WTC11 (cell line): Measurements from ENCODE around the gene CAMK2D. TPM values are rescaled to one million over a fixed set of nuclear protein-coding genes. Genes with fewer than 3 reads are reported as not detected.

Experiments
- ATAC-seq: fragments of 200-7000 bp; cut with Tn5 transposase; 2 replicates; pipeline ENCODE4 v1.10.0; 2021; ENCODE audit warnings: mild to moderate bottlenecking, moderate library complexity
- CTCF ChIA-PET: fragments of 300-600 bp; sonication (Branson Sonifier 250); formaldehyde crosslinking; loops from one replicate; lab custom pipeline; 2021; ENCODE audit warnings: antibody characterized with exemption; lab: Charles Lee
- POLR2A ChIA-PET: fragments of 350-600 bp; sonication (Branson Sonifier 250); formaldehyde crosslinking; loops from one replicate; lab custom pipeline; 2021; ENCODE audit warnings: antibody characterized with exemption; lab: Charles Lee
- DNase-seq: peaks from one replicate; pipeline ENCODE4 v3.0.0; 2021; ENCODE audit warnings: low spot score
- H3K27ac Mint-ChIP-seq: 2 replicates; pipeline ENCODE4 v1.8.0; 2021; ENCODE audit warnings: mixed read lengths
- H3K27me3 Mint-ChIP-seq: 2 replicates; pipeline ENCODE4 v1.8.0; 2021; ENCODE audit warnings: low read depth, mild to moderate bottlenecking, moderate library complexity, mixed read lengths
- H3K36me3 Mint-ChIP-seq: 2 replicates; pipeline ENCODE4 v1.8.0; 2021; ENCODE audit warnings: mixed read lengths
- H3K4me1 Mint-ChIP-seq: 2 replicates; pipeline ENCODE4 v1.8.0; 2022; ENCODE audit warnings: mixed read lengths
- H3K4me3 Mint-ChIP-seq: 2 replicates; pipeline ENCODE4 v1.8.0; 2021; ENCODE audit warnings: mild to moderate bottlenecking, moderate library complexity, mixed read lengths
- H3K9me3 Mint-ChIP-seq: 2 replicates; pipeline ENCODE4 v1.8.0; 2021; ENCODE audit warnings: mixed read lengths
- AFF4 ChIP-seq: sonication (generic); formaldehyde crosslinking; IDR thresholded peaks from 2 replicates; pipeline ENCODE4 v1.8.1; 2023; ENCODE audit warnings: mild to moderate bottlenecking, missing genetic modification reagents, borderline replicate concordance
- E2F4 ChIP-seq: sonication (generic); formaldehyde crosslinking; IDR thresholded peaks from 2 replicates; pipeline ENCODE4 v1.8.1; 2022; ENCODE audit warnings: low read depth, mild to moderate bottlenecking, moderate library complexity, missing genetic modification reagents, borderline replicate concordance
- EMX1 ChIP-seq: fragments of 250-450 bp; sonication (Bioruptor Pico); IDR thresholded peaks from 2 replicates; pipeline ENCODE4 v1.8.0; 2021; ENCODE audit warnings: mild to moderate bottlenecking
- FOXJ3 ChIP-seq: sonication (generic); formaldehyde crosslinking; IDR thresholded peaks from 2 replicates; pipeline ENCODE4 v1.9.0; 2021; ENCODE audit warnings: missing genetic modification reagents, mild to moderate bottlenecking, borderline replicate concordance
- GRHL2 ChIP-seq: fragments of 250-450 bp; sonication (Bioruptor Pico); IDR thresholded peaks from 2 replicates; pipeline ENCODE4 v1.8.0; 2022; ENCODE audit warnings: mild to moderate bottlenecking, moderate library complexity; ENCODE audit not compliant: insufficient replicate concordance, severe bottlenecking
- GTF2I ChIP-seq: fragments of 250-450 bp; sonication (Bioruptor Pico); conservative IDR thresholded peaks from 2 replicates; pipeline ENCODE4 v1.4.0; 2021; ENCODE audit warnings: mild to moderate bottlenecking
- MYBL2 ChIP-seq: sonication (generic); formaldehyde crosslinking; IDR thresholded peaks from 2 replicates; pipeline ENCODE4 v1.8.1; 2023; ENCODE audit warnings: mild to moderate bottlenecking, moderate library complexity, missing genetic modification reagents
- NFATC4 ChIP-seq: fragments of 250-450 bp; sonication (Bioruptor Pico); IDR thresholded peaks from 2 replicates; pipeline ENCODE4 v1.9.0; 2021; ENCODE audit warnings: mild to moderate bottlenecking
- NFE2L1 ChIP-seq: sonication (generic); formaldehyde crosslinking; IDR thresholded peaks from 2 replicates; pipeline ENCODE4 v1.8.1; 2023; ENCODE audit warnings: missing genetic modification reagents
- NR1H2 ChIP-seq: sonication (generic); formaldehyde crosslinking; IDR thresholded peaks from 2 replicates; pipeline ENCODE4 v1.9.0; 2021; ENCODE audit warnings: mild to moderate bottlenecking, moderate library complexity, missing genetic modification reagents
- RORB ChIP-seq: fragments of 250-450 bp; sonication (Bioruptor Pico); IDR thresholded peaks from 2 replicates; pipeline ENCODE4 v1.9.0; 2021; ENCODE audit warnings: mild to moderate bottlenecking
- SP1 ChIP-seq: sonication (generic); formaldehyde crosslinking; conservative IDR thresholded peaks from 2 replicates; pipeline ENCODE4 v1.8.1; 2022; ENCODE audit warnings: missing genetic modification reagents
- TEAD4 ChIP-seq: sonication (generic); formaldehyde crosslinking; IDR thresholded peaks from 2 replicates; pipeline ENCODE4 v1.8.0; 2022; ENCODE audit warnings: mild to moderate bottlenecking, missing genetic modification reagents
- USF1 ChIP-seq: sonication (generic); formaldehyde crosslinking; IDR thresholded peaks from 2 replicates; pipeline ENCODE4 v1.8.0; 2022; ENCODE audit warnings: mild to moderate bottlenecking, missing genetic modification reagents
- ZBTB21 ChIP-seq: sonication (generic); formaldehyde crosslinking; IDR thresholded peaks from 2 replicates; pipeline ENCODE4 v1.8.1; 2023; ENCODE audit warnings: mild to moderate bottlenecking, missing genetic modification reagents, borderline replicate concordance
- ZNF138 ChIP-seq: sonication (generic); formaldehyde crosslinking; conservative IDR thresholded peaks from 2 replicates; pipeline ENCODE4 v1.8.1; 2022; ENCODE audit warnings: mild to moderate bottlenecking, moderate library complexity, missing genetic modification reagents
- ZNF396 ChIP-seq: fragments of 250-450 bp; sonication (Bioruptor Pico); IDR thresholded peaks from 2 replicates; pipeline ENCODE4 v1.8.0; 2021; ENCODE audit warnings: mild to moderate bottlenecking, moderate library complexity, borderline replicate concordance
- ZNF423 ChIP-seq: fragments of 250-450 bp; sonication (Bioruptor Pico); IDR thresholded peaks from 2 replicates; pipeline ENCODE4 v2.1.2; 2022; ENCODE audit warnings: mild to moderate bottlenecking, moderate library complexity
- total RNA-seq: library from RNA; stranded (reverse); gene quantifications from 3 replicates; pipeline ENCODE4 v1.2.3, GENCODE V29; 2021
- TF ChIP-seq, protein P1 (sequence below): sonication (generic); formaldehyde crosslinking; IDR thresholded peaks from 2 replicates; pipeline ENCODE4 v1.8.0; 2023; ENCODE audit warnings: missing genetic modification reagents
- TF ChIP-seq, protein P2 (sequence below): sonication (generic); formaldehyde crosslinking; conservative IDR thresholded peaks from 2 replicates; pipeline ENCODE4 v1.8.1; 2023; ENCODE audit warnings: mild to moderate bottlenecking, low read depth, missing genetic modification reagents, moderate library complexity
- TF ChIP-seq, protein P3 (sequence below): sonication (generic); formaldehyde crosslinking; IDR thresholded peaks from 2 replicates; pipeline ENCODE4 v1.8.1; 2023; ENCODE audit warnings: mild to moderate bottlenecking, missing genetic modification reagents
- TF ChIP-seq, protein P4 (sequence below): sonication (generic); formaldehyde crosslinking; IDR thresholded peaks from 2 replicates; pipeline ENCODE4 v1.8.1; 2022; ENCODE audit warnings: low read depth, missing genetic modification reagents, borderline replicate concordance
- TF ChIP-seq, protein P5 (sequence below): sonication (generic); formaldehyde crosslinking; IDR thresholded peaks from 2 replicates; pipeline ENCODE4 v1.8.0; 2022; ENCODE audit warnings: mild to moderate bottlenecking, missing genetic modification reagents

CAMK2D gene
- total RNA-seq, 1 experiment from 2014 or later, result 16.5 TPM

DNA sequence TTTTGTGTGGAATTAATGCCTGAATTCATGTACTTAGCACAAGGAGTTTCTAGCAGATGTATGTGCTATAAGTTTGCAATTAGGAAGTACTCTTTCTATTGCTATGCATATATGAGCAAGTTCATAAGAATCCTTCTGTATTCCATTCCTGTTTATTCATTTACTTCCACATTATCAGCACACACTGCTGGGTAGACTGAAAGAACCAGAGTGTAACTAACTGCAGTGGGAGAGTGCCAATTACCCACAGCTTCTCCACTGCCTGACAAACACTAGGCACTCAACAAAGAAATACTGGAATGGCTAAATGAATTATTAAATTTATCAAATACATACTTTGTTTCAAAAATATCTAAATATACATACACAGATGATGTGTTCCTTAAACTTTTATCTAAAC, 219.6 kb downstream of the CAMK2D start:
- no peak overlapping the region for H3K4me3 Mint-ChIP-seq
- no peaks in the 10 kb centered on the region for H3K36me3 Mint-ChIP-seq
- POLR2A ChIA-PET, result no interaction called here
- H3K4me1 Mint-ChIP-seq, result no peaks in the 10 kb centered on the region
- no peak overlapping the region for H3K27ac Mint-ChIP-seq
- no peaks in the 10 kb centered on the region for H3K27me3 Mint-ChIP-seq
- H3K9me3 Mint-ChIP-seq, result peaks cover 4% of the 10 kb centered on the region
- TF ChIP-seq EMX1 (CRISPR knock-in tag), result no peak
- TF ChIP-seq, protein P1, sequence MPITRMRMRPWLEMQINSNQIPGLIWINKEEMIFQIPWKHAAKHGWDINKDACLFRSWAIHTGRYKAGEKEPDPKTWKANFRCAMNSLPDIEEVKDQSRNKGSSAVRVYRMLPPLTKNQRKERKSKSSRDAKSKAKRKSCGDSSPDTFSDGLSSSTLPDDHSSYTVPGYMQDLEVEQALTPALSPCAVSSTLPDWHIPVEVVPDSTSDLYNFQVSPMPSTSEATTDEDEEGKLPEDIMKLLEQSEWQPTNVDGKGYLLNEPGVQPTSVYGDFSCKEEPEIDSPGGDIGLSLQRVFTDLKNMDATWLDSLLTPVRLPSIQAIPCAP (CRISPR knock-in tag), result no peak
- no peak for TF ChIP-seq NFE2L1
- no peak for TF ChIP-seq AFF4 (CRISPR knock-in tag)
- no peak for TF ChIP-seq ZNF138 (CRISPR knock-in tag)
- TF ChIP-seq ZNF423 (CRISPR knock-in tag), result no peak
- no peak for TF ChIP-seq NR1H2 (CRISPR knock-in tag)
- no peak for TF ChIP-seq ZNF396 (CRISPR knock-in tag)
- TF ChIP-seq, protein P2, sequence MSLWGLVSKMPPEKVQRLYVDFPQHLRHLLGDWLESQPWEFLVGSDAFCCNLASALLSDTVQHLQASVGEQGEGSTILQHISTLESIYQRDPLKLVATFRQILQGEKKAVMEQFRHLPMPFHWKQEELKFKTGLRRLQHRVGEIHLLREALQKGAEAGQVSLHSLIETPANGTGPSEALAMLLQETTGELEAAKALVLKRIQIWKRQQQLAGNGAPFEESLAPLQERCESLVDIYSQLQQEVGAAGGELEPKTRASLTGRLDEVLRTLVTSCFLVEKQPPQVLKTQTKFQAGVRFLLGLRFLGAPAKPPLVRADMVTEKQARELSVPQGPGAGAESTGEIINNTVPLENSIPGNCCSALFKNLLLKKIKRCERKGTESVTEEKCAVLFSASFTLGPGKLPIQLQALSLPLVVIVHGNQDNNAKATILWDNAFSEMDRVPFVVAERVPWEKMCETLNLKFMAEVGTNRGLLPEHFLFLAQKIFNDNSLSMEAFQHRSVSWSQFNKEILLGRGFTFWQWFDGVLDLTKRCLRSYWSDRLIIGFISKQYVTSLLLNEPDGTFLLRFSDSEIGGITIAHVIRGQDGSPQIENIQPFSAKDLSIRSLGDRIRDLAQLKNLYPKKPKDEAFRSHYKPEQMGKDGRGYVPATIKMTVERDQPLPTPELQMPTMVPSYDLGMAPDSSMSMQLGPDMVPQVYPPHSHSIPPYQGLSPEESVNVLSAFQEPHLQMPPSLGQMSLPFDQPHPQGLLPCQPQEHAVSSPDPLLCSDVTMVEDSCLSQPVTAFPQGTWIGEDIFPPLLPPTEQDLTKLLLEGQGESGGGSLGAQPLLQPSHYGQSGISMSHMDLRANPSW (CRISPR knock-in tag), result no peak
- TF ChIP-seq NFATC4, result no peak
- TF ChIP-seq, protein P3, sequence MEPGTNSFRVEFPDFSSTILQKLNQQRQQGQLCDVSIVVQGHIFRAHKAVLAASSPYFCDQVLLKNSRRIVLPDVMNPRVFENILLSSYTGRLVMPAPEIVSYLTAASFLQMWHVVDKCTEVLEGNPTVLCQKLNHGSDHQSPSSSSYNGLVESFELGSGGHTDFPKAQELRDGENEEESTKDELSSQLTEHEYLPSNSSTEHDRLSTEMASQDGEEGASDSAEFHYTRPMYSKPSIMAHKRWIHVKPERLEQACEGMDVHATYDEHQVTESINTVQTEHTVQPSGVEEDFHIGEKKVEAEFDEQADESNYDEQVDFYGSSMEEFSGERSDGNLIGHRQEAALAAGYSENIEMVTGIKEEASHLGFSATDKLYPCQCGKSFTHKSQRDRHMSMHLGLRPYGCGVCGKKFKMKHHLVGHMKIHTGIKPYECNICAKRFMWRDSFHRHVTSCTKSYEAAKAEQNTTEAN (CRISPR knock-in tag), result no peak
- TF ChIP-seq GTF2I, result no peak
- no peak for TF ChIP-seq USF1 (CRISPR knock-in tag)
- CTCF ChIA-PET, result no interaction called here
- no peak for DNase-seq
- ATAC-seq, result no peak

GRCh38 chr4:113540859-113541258, 220.7 kb downstream of the CAMK2D start:
- Mint-ChIP-seq H3K27ac (no peak overlapping the region), H3K9me3 (peaks cover 4% of the 10 kb centered on the region), H3K4me1 (peaks cover 4% of the 10 kb centered on the region), H3K36me3 (no peaks in the 10 kb centered on the region), H3K27me3 (no peaks in the 10 kb centered on the region), H3K4me3 (no peak overlapping the region)
- ATAC-seq (no peak), DNase-seq (no peak)
- ChIA-PET CTCF (no interaction called here), POLR2A (no interaction called here)
- TF ChIP-seq, protein P4, sequence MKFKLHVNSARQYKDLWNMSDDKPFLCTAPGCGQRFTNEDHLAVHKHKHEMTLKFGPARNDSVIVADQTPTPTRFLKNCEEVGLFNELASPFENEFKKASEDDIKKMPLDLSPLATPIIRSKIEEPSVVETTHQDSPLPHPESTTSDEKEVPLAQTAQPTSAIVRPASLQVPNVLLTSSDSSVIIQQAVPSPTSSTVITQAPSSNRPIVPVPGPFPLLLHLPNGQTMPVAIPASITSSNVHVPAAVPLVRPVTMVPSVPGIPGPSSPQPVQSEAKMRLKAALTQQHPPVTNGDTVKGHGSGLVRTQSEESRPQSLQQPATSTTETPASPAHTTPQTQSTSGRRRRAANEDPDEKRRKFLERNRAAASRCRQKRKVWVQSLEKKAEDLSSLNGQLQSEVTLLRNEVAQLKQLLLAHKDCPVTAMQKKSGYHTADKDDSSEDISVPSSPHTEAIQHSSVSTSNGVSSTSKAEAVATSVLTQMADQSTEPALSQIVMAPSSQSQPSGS (CRISPR knock-in tag), result no peak
- TF ChIP-seq TEAD4 (CRISPR knock-in tag), result no peak
- TF ChIP-seq, protein P5, sequence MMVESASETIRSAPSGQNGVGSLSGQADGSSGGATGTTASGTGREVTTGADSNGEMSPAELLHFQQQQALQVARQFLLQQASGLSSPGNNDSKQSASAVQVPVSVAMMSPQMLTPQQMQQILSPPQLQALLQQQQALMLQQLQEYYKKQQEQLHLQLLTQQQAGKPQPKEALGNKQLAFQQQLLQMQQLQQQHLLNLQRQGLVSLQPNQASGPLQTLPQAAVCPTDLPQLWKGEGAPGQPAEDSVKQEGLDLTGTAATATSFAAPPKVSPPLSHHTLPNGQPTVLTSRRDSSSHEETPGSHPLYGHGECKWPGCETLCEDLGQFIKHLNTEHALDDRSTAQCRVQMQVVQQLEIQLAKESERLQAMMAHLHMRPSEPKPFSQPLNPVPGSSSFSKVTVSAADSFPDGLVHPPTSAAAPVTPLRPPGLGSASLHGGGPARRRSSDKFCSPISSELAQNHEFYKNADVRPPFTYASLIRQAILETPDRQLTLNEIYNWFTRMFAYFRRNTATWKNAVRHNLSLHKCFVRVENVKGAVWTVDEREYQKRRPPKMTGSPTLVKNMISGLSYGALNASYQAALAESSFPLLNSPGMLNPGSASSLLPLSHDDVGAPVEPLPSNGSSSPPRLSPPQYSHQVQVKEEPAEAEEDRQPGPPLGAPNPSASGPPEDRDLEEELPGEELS (CRISPR knock-in tag), result no peak
- no peak for TF ChIP-seq FOXJ3
- TF ChIP-seq E2F4 (CRISPR knock-in tag), result no peak
- TF ChIP-seq SP1 (CRISPR knock-in tag), result no peak
- TF ChIP-seq ZBTB21 (CRISPR knock-in tag), result no peak
- no peak for TF ChIP-seq GRHL2 (CRISPR knock-in tag)
- no peak for TF ChIP-seq RORB (CRISPR knock-in tag)
- no peak for TF ChIP-seq MYBL2 (CRISPR knock-in tag)
